Vagina (tissue), 2 donors: ENCODE results near the gene RHCG. TPM values are rescaled to one million over a fixed set of nuclear protein-coding genes. Genes with fewer than 3 reads are reported as not detected.

Source experiments
- DNase-seq, 2 donors: peaks; one replicate each; pipeline ENCODE4 v3.0.0-alpha.2; 2017; ENCODE audit errors: extremely low spot score in 2 of 2
- H3K27ac ChIP-seq: fragments of 200-600 bp; sonication (generic); one replicate; pipeline ENCODE4 v1.5.1; 2019
- H3K27me3 ChIP-seq: fragments of 200-600 bp; sonication (generic); one replicate; pipeline ENCODE4 v1.5.1; 2019
- H3K36me3 ChIP-seq, 2 donors: fragments of 200-600 bp; sonication (generic); one replicate each; pipeline ENCODE4 v1.5.1; 2017 to 2019
- H3K4me1 ChIP-seq: fragments of 200-600 bp; sonication (generic); one replicate; pipeline ENCODE4 v1.5.1; 2019
- H3K4me3 ChIP-seq, 2 donors: fragments of 200-600 bp; sonication (generic); 1 replicate in 1 of 2; 2 replicates in 1 of 2; pipeline ENCODE4 v1.5.1; 2016 to 2019
- H3K9me3 ChIP-seq: fragments of 200-600 bp; sonication (generic); one replicate; pipeline ENCODE4 v1.5.1; 2019
- POLR2A ChIP-seq, 2 donors: fragments of 450-650 bp; IDR thresholded peaks; one replicate each; pipeline ENCODE4 v1.6.1; 2017; ENCODE audit warnings: antibody characterized with exemption in 2 of 2, mild to moderate bottlenecking in 2 of 2, moderate library complexity in 2 of 2
- POLR2AphosphoS5 ChIP-seq, 2 donors: sonication (generic); formaldehyde crosslinking; IDR thresholded peaks; one replicate each; pipeline ENCODE4 v1.9.0; 2017; ENCODE audit warnings: antibody characterized with exemption in 2 of 2, mild to moderate bottlenecking in 2 of 2, low read depth in 1 of 2; ENCODE audit not compliant: insufficient read depth in 1 of 2
- intact Hi-C: fragments of 100-400 bp; cut with DNase I; formaldehyde crosslinking; loops from one replicate; pipeline ENCODE4 v1.15.1; 2023
- total RNA-seq: library from RNA; depleted of rRNA; stranded (reverse); fragments of >200 nt; gene quantifications from one replicate; pipeline ENCODE4 v1.2.3, GENCODE V29; 2016
- TF ChIP-seq, protein P1 (sequence below), 3 experiments: fragments of 450-650 bp in 2 of 3; fragments of 200-600 bp in 1 of 3; sonication (generic) in 1 of 3; IDR thresholded peaks; one replicate each; pipeline ENCODE4 v1.5.1; 2017 to 2019; ENCODE audit warnings: antibody characterized with exemption in 3 of 3, mild to moderate bottlenecking in 2 of 3, moderate library complexity in 2 of 3

RHCG gene
- total RNA-seq, 1 donor from 2014 or later = 1,938 TPM

DNA sequence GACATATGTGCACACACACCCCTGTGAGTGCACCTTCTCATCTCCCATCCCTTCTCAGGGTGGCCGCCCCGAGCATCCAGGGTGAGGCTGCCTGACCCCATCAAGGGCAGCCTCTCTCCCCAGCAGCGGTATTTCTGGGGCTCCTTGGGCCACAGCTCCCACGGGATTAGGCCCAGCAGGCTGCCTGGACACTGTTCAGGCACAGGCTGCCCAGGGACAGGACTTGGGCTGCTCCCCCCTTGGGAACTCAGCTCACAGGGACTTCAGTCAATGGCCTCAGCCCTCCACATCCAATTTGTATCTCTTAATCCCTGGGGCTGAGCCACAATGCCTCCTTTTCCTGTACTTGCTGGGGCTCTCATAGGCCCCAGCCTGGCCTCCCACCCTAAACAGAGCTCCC lies 35.0 kb downstream of the RHCG start:
- DNase-seq = no peak
- no peaks in the 10 kb centered on the region for H3K27me3 ChIP-seq
- no peaks in the 10 kb centered on the region for H3K9me3 ChIP-seq
- intact Hi-C loops = no loop called here
- TF ChIP-seq POLR2AphosphoS5 (IDR thresholded peaks at IDR 0.05; ENCODE audit: insufficient read depth in 1 of 2, low read depth in 1 of 2) = no peak
- TF ChIP-seq POLR2A (IDR thresholded peaks at IDR 0.05) = no peak
- TF ChIP-seq, protein P1, sequence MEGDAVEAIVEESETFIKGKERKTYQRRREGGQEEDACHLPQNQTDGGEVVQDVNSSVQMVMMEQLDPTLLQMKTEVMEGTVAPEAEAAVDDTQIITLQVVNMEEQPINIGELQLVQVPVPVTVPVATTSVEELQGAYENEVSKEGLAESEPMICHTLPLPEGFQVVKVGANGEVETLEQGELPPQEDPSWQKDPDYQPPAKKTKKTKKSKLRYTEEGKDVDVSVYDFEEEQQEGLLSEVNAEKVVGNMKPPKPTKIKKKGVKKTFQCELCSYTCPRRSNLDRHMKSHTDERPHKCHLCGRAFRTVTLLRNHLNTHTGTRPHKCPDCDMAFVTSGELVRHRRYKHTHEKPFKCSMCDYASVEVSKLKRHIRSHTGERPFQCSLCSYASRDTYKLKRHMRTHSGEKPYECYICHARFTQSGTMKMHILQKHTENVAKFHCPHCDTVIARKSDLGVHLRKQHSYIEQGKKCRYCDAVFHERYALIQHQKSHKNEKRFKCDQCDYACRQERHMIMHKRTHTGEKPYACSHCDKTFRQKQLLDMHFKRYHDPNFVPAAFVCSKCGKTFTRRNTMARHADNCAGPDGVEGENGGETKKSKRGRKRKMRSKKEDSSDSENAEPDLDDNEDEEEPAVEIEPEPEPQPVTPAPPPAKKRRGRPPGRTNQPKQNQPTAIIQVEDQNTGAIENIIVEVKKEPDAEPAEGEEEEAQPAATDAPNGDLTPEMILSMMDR (IDR thresholded peaks at IDR 0.05) = no peak
- H3K4me3 ChIP-seq = no peak overlapping the region
- H3K4me1 ChIP-seq = no peaks in the 10 kb centered on the region
- H3K27ac ChIP-seq = no peak overlapping the region
- H3K36me3 ChIP-seq = no peaks in the 10 kb centered on the region

DNA sequence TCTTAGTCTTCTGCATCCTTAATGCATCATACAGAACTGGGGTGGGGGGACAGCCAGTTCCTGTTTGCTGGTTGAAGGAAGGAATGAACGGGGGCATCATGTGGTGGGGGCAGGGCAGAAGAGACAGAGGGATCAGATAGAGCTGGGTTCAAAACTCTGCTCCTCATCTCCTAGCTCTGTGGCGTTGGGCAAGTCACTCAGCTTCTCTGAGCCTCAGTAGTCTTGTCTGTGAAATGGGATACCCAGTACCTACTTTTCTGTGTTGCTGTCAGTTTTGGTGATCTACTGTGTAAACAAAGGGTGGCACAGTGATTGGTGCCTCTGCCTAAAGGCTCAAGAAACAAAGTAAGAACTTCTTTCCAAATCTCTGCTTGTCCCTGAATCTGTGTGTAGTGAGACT lies 36.3 kb downstream of the RHCG start:
- Histone ChIP-seq H3K4me1 (no peaks in the 10 kb centered on the region), H3K27ac (no peak overlapping the region), H3K4me3 (no peak overlapping the region), H3K27me3 (no peaks in the 10 kb centered on the region), H3K9me3 (no peaks in the 10 kb centered on the region), H3K36me3 (no peaks in the 10 kb centered on the region)
- no peak for TF ChIP-seq POLR2A (IDR thresholded peaks at IDR 0.05)
- no peak for TF ChIP-seq POLR2AphosphoS5 (IDR thresholded peaks at IDR 0.05; ENCODE audit: insufficient read depth in 1 of 2, low read depth in 1 of 2)
- TF ChIP-seq, protein P1 (IDR thresholded peaks at IDR 0.05) = no peak
- intact Hi-C loops = no loop called here
- DNase-seq = no peak

DNA sequence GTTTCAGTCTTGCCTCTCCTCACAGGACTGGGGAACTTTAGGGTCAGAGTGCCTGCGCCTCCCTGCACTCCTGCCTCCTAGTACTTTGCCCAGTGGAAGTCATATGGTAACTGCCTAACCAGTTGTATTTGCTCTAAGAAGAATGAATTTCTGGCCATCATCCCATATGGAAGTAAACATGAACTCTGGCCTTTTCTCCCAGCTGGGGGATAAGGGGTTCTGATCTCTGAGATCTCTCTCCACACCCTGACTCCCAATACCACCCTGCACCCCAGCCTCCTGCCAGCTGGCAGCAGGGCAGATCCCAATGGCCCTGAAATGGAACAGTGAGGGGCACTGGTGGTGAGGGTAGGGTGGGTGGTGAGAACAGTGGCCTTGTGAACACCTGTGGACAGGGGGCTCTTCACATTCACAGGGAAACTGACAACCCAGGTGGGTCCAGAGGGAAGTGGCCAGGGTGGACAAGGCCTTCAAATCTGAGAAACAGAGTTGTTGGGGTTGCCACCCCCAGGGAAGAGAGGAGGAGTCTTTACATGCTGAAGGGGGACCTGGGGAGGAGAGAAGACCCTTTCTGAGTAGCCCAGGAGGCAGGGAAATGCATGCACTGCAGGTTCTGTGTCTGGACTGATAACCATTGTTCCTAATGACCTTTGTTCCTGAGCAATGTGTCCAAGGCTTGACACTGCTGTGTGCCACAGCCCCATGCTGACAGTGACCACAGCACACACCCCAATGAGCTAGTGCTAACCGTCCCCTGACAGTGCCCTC lies 36.9 kb downstream of the RHCG start:
- Histone ChIP-seq H3K27ac (no peak overlapping the region), H3K36me3 (no peaks in the 10 kb centered on the region), H3K4me3 (no peak overlapping the region), H3K27me3 (no peaks in the 10 kb centered on the region), H3K4me1 (no peaks in the 10 kb centered on the region), H3K9me3 (no peaks in the 10 kb centered on the region)
- TF ChIP-seq POLR2AphosphoS5 (IDR thresholded peaks at IDR 0.05; ENCODE audit: insufficient read depth in 1 of 2, low read depth in 1 of 2) = no peak
- no peak for TF ChIP-seq POLR2A (IDR thresholded peaks at IDR 0.05)
- TF ChIP-seq, protein P1 (IDR thresholded peaks at IDR 0.05) = no peak
- intact Hi-C loops = no loop called here
- DNase-seq = no peak

DNA sequence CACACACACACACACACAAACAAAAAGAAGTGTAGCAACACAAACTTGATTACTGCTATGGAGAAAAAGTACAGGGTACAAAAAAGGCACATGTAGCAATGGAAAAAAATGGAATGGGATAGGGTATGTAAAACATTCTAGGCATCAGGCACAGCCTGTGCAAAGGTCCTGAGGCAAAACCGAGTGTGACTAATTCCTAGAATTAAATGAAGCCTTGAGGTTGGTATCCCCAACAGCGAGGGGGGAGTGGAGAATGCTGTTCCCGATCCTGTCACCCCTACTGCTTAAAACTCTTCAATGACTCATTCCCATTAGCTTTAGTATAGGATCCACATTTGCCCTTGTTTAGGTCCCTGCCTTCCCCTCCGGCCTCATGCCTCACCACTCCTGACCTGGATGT lies 37.9 kb downstream of the RHCG start:
- no peak overlapping the region for H3K27ac ChIP-seq
- TF ChIP-seq, protein P1 (IDR thresholded peaks at IDR 0.05) = no peak
- TF ChIP-seq POLR2A (IDR thresholded peaks at IDR 0.05) = no peak
- TF ChIP-seq POLR2AphosphoS5 (IDR thresholded peaks at IDR 0.05; ENCODE audit: insufficient read depth in 1 of 2, low read depth in 1 of 2) = no peak
- no peaks in the 10 kb centered on the region for H3K4me1 ChIP-seq

DNA sequence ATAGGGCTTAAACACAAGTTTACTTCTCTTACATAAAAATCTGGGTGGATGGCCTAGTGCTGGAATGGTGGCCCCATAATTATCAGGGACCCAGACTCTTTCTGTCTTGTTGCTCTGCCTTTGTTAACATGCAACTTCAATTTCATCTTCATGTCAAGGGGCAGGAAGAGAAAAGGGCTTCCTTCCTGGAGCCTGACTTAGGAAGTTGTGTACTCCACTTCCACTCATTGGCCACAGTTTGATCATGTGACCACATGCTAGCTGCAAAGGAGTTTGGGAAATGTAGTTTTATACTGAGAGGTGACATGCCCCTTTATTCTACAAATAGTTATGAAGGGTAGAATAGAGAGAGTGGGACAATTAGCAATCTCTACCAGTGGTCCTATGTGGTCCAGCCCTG lies 39.3 kb downstream of the RHCG start:
- H3K4me3 ChIP-seq = no peak overlapping the region
- no peak for TF ChIP-seq POLR2A (IDR thresholded peaks at IDR 0.05)
- TF ChIP-seq, protein P1 (IDR thresholded peaks at IDR 0.05) = no peak
- no peak for TF ChIP-seq POLR2AphosphoS5 (IDR thresholded peaks at IDR 0.05; ENCODE audit: insufficient read depth in 1 of 2, low read depth in 1 of 2)
- no peaks in the 10 kb centered on the region for H3K27me3 ChIP-seq
- intact Hi-C loops = no loop called here
- no peaks in the 10 kb centered on the region for H3K36me3 ChIP-seq
- H3K4me1 ChIP-seq = no peaks in the 10 kb centered on the region
- no peak overlapping the region for H3K27ac ChIP-seq
- H3K9me3 ChIP-seq = no peaks in the 10 kb centered on the region
- DNase-seq = no peak

More for the DNA sequence above, 37.9 kb downstream of the RHCG start:
- no peaks in the 10 kb centered on the region for H3K27me3 ChIP-seq
- no peak overlapping the region for H3K4me3 ChIP-seq
- DNase-seq = no peak
- intact Hi-C loops = no loop called here
- no peaks in the 10 kb centered on the region for H3K9me3 ChIP-seq
- no peaks in the 10 kb centered on the region for H3K36me3 ChIP-seq
